Measurements from ENCODE around the gene CFD. TPM values are rescaled to one million over a fixed set of nuclear protein-coding genes. Genes with fewer than 3 reads are reported as not detected.

CFD gene
- total RNA-seq, 1 donor from 2014 or later, result 162 TPM

DNA sequence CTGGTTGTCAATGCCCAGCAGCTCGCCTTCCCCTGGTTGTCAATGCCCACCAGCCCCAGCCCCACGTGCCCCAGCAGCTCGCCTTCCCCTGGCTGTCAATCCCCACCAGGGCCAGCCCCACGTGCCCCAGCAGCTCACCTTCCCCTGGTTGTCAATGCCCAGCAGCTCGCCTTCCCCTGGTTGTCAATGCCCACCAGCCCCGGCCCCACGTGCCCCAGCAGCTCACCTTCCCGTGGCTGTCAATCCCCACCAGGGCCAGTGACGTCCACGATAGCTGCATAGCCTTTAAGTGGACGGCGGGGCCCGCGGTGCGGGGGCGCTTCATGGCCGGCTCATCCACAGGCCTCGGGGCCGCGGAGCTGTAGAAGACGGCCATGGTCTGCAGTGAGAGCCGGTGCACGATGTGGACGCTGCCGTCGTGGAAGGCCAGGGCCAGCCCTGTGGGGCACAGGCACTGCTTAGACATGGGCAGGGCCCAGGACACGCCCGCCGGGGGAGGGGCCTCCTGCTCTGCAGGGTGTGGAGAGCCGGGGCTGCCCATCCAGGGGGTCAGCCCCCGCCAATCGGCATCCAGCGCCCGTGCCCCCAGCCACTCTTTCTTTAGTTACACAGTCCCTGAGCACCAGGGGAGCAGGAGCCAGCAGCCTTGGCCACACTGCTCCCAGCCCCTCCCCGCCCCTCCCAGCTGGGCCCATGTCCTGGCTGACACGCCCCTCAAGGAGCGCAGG is 20.4 kb downstream of the CFD start:
- Mint-ChIP-seq H3K4me1 (ENCODE audit: unreplicated experiment) (no peaks in the 10 kb centered on the region), H3K27me3 (ENCODE audit: unreplicated experiment) (no peaks in the 10 kb centered on the region), H3K36me3 (ENCODE audit: unreplicated experiment) (peaks cover 25% of the 10 kb centered on the region)

GRCh38 chr19:881385-882071 is 22.1 kb downstream of the CFD start:
- Mint-ChIP-seq H3K9me3 (ENCODE audit: unreplicated experiment) (no peaks in the 10 kb centered on the region), H3K36me3 (ENCODE audit: unreplicated experiment) (peaks cover 19% of the 10 kb centered on the region), H3K4me1 (ENCODE audit: unreplicated experiment) (no peaks in the 10 kb centered on the region), H3K27ac (ENCODE audit: unreplicated experiment) (no peak overlapping the region), H3K27me3 (ENCODE audit: unreplicated experiment) (no peaks in the 10 kb centered on the region), H3K4me3 (ENCODE audit: unreplicated experiment) (no peak overlapping the region)
- no peak for DNase-seq (ENCODE audit: extremely low spot score, unreplicated experiment)
- no peak for TF ChIP-seq CTCF (IDR thresholded peaks at IDR 0.05)

More for the DNA sequence above, 20.4 kb downstream of the CFD start:
- Mint-ChIP-seq H3K27ac (ENCODE audit: unreplicated experiment) (no peak overlapping the region), H3K4me3 (ENCODE audit: unreplicated experiment) (no peak overlapping the region), H3K9me3 (ENCODE audit: unreplicated experiment) (no peaks in the 10 kb centered on the region)
- no peak for TF ChIP-seq CTCF (IDR thresholded peaks at IDR 0.05)
- DNase-seq (ENCODE audit: extremely low spot score, unreplicated experiment), result no peak

GRCh38 chr19:882871-883497 is 23.5 kb downstream of the CFD start:
- no peak for DNase-seq (ENCODE audit: extremely low spot score, unreplicated experiment)
- Mint-ChIP-seq H3K4me3 (ENCODE audit: unreplicated experiment) (no peak overlapping the region), H3K27me3 (ENCODE audit: unreplicated experiment) (no peaks in the 10 kb centered on the region), H3K4me1 (ENCODE audit: unreplicated experiment) (no peaks in the 10 kb centered on the region), H3K9me3 (ENCODE audit: unreplicated experiment) (no peaks in the 10 kb centered on the region), H3K36me3 (ENCODE audit: unreplicated experiment) (peaks cover 21% of the 10 kb centered on the region), H3K27ac (ENCODE audit: unreplicated experiment) (no peak overlapping the region)
- no peak for TF ChIP-seq CTCF (IDR thresholded peaks at IDR 0.05)

GRCh38 chr19:883661-884211 is 24.3 kb downstream of the CFD start:
- peaks cover 21% of the 10 kb centered on the region for H3K36me3 Mint-ChIP-seq (ENCODE audit: unreplicated experiment)
- no peaks in the 10 kb centered on the region for H3K4me1 Mint-ChIP-seq (ENCODE audit: unreplicated experiment)
- no peaks in the 10 kb centered on the region for H3K9me3 Mint-ChIP-seq (ENCODE audit: unreplicated experiment)
- H3K27ac Mint-ChIP-seq (ENCODE audit: unreplicated experiment), result no peak overlapping the region
- H3K4me3 Mint-ChIP-seq (ENCODE audit: unreplicated experiment), result no peak overlapping the region
- no peaks in the 10 kb centered on the region for H3K27me3 Mint-ChIP-seq (ENCODE audit: unreplicated experiment)
- DNase-seq (ENCODE audit: extremely low spot score, unreplicated experiment), result no peak
- TF ChIP-seq CTCF (IDR thresholded peaks at IDR 0.05), result no peak

Data from osteocyte (in vitro differentiated cells).